Epithelial cell of esophagus (primary cell): ENCODE results near the gene PAN2.

ENCODE experiments used
- DNase-seq: peaks from one replicate; pipeline ENCODE4 v3.0.0; 2010; ENCODE audit warnings: low read depth
- H3K4me3 ChIP-seq: 2 replicates; pipeline ENCODE4 v1.5.1; 2011; ENCODE audit warnings: mild to moderate bottlenecking, low read length, control low read depth
- CTCF ChIP-seq: IDR thresholded peaks from 2 replicates; pipeline ENCODE4 v1.5.1; 2011; ENCODE audit warnings: low read depth, mild to moderate bottlenecking, low read length, control low read depth, inconsistent platforms; ENCODE audit not compliant: insufficient read depth; ENCODE audit errors: missing control alignments

PAN2 gene

DNA sequence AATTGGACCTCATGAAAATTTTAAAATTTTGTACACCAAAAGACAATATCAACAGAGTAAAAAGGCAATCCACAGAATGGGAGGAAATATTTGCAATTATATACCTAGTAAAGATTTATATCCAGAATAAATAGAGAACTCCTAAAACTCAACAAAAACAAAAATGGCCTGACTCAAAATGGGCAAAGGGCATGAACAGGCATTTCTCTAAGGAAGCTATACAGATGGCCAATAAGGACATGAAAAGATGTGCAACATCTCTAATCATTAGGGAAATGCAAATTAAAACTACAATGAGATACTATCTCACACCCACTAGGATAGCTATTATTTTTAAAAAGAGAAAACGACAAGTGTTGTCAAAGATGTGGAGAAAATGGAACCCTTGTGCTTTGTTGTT is 39.7 kb upstream of the PAN2 start:
- no peak overlapping the region for H3K4me3 ChIP-seq

DNA sequence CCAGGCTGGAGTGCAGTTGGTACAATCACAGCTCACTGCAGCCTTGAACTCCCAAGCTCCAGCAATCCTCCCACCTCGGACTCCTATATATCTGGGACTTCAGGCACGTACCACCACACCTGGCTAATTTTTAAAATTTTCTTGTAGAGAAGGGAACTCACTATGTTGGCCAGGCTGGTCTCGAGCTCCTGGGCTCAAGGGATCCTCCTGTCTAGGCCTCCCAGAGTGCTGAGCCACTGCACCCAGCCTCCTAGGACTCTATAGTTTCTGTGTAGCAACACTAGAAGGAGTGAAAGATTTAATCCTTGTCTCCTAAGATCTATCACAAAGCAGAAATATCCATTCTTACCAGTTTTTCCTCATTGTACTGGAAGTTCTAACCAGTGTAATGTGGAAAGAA is 33.1 kb upstream of the PAN2 start:
- TF ChIP-seq CTCF = no peak
- no peak overlapping the region for H3K4me3 ChIP-seq
- DNase-seq = no peak

More for the DNA sequence above, 39.7 kb upstream of the PAN2 start:
- DNase-seq = no peak
- TF ChIP-seq CTCF = no peak

- TF ChIP-seq CTCF = no peak
- no peak for DNase-seq
- no peak within 1 kb of the TSS for H3K4me3 ChIP-seq
These were observed 28.6 kb upstream of the PAN2 start, which contains the start of gene APOF for GRCh38 chr12:56362130-56363059. Gene APOF (minus strand): TSS chr12:56362857. CDS start chr12:56362745, 112 bp downstream.

DNA sequence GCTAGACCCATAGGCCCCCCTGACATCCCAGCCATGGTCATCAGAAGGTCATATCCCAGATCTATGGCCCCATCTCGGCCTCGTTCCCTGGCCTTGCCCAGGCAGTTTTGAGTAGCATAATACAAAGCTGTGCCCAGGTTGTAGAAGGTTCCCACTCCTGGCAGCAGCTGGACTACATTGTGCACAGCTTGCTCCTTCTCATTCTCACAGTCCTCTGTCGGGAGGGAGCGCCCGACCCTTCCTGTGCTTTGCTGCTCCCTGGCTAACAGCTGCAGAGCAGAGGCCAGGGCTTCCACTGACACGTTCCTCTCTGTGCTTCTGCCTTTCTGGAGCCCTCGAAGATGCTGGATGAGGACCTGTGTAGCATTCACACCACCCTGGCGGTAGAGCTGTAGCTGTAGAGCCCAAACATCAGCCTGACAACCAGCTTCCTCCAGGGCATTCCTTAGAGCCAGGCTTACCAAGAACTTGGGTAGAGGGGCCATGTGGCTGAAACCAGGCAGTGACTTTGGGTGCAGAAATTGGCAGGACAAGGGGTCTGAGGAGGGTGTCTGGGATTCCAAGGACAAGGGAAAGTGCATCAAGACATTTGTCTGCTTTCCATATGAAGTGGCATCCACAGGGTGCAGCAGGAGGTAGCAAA is 27.8 kb upstream of the PAN2 start:
- no peak for DNase-seq
- no peak overlapping the region for H3K4me3 ChIP-seq

DNA sequence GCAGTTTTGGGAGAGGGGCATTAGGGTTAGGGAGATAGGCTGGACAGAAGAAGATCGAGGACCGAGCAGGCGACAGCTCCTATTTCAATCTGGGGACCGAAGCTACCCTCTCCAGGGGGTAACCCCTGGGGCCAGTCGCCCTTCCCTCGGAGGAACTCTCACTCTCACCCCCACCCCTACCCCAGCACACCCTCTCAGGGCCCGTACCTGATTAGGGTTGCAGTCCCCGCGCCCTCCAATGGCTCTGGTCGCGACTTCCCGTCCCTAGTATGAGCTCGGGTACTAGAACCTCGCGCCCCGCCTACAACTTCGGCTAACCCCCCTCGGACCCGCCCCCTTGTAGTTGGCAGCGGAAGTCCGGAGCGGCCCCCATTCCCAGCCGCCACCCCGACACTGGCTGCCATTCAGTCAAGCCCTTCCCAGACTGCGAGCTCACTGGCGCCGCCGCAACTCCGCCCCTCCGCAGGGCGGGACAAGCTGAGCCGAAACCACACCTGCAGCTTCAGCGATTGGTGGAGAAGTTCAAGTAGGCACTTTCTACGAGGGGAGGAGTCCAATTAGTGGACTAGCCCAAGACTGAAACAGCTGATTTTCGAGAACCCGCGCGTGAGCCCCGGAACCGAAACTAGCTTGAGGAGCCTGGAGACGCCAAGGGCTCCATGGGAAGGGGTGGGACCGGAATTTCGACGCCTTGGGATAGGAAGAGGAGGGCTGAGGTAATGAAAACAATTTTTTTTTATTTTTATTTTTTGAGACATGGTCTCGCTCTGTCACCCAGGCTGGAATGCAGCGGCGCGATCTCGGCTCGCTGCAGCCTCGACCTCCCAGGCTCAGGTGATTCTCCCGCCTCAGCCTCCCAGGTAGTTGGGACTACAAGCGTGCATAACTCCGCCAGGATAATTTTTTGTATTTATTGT is 26.3 kb upstream of the PAN2 start, which contains the start of gene STAT2:
STAT2 (minus strand) TSS at position 257 of the 917 bp plus-strand sequence. CDS start 3,536 bp downstream, outside the sequence.
- H3K4me3 ChIP-seq = peak within 1 kb of the TSS; percentile 96
- peak; percentile 100 for DNase-seq
- no peak for TF ChIP-seq CTCF

More for the DNA sequence above, 27.8 kb upstream of the PAN2 start:
- TF ChIP-seq CTCF = no peak

DNA sequence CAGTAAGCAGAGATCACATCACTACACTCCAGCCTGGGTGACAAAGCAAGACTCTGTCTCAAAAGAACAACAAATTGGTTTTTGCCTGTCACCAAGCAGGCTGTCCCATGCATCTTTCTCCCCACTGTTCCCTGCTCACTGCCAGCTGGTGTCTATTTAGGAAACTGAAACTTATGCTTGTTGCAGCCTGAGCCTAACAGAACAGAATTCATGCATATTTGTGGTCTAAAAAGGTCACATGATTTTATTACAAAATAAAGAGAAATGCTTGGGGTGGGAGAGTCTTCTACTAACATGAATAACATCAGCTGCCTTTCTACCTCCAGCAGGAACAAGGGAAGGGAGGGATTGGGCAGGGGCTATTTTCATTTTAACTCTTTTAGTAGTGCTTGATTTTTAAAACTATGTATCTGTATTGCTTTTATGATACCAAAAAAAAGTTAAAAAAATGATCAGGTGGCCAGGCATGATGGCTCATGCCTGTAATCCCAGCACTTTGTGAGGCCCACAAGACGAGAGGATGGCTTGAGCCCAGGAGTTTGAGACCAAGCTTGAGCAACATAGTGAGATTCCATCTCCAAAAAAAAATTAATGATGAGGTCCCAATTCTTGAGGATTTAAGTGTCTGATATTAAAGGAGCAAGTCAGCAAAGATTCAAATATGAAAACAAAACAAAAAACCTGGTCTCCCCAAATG is 25.2 kb upstream of the PAN2 start:
- no peak for TF ChIP-seq CTCF
- H3K4me3 ChIP-seq = peak overlapping the region; percentile 96
- peak; percentile 68 for DNase-seq
